ENCODE measurements around the gene NSUN7. TPM values are rescaled to one million over a fixed set of nuclear protein-coding genes. Genes with fewer than 3 reads are reported as not detected.

The NSUN7 gene
- polyA plus RNA-seq, 1 donor (not counting 4 experiments of a cell fraction or from before 2014, with no cell fraction given), result 0.03 TPM

DNA sequence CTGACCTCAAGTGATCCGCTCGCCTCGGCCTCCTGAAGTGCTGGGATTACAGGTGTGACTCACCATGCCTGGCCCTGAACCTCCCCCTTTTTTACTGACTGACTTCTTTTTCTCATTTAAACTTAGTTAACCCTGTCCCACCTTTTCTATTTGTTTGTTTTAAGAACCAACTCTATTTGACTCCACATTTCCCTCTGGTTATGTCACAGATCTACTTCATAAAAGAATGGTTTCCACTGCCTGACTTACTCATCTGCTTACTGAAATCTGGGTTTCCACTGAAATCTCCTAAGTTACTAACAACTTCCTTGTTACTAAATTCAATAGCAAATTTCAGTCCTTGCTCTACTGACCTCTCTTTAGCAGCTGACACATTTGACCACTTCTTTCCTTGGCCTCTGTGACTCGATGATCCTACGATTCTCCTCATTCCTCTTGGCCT, 28.0 kb upstream of the NSUN7 start:
- H3K9me3 ChIP-seq (ENCODE audit: control insufficient read depth, low read depth, low read length), result no peaks in the 10 kb centered on the region
- H2AFZ ChIP-seq (ENCODE audit: control insufficient read depth, low read length), result no peak overlapping the region
- FAIRE-seq (no peak), DNase-seq (ENCODE audit: low read depth, low spot score) (no peak)
- no peaks in the 10 kb centered on the region for H3K9me1 ChIP-seq (ENCODE audit: control insufficient read depth, extremely low read depth, insufficient read depth, low read length)
- H3K27ac ChIP-seq (ENCODE audit: control insufficient read depth, insufficient read depth, low read length), result no peak overlapping the region
- H3K36me3 ChIP-seq (ENCODE audit: control insufficient read depth in 2 of 2, extremely low read depth in 1 of 2, insufficient read depth in 2 of 2, low read length in 2 of 2), result no peaks in the 10 kb centered on the region
- H3K4me3 ChIP-seq (ENCODE audit: control insufficient read depth in 2 of 3, extremely low read depth in 1 of 3, insufficient read depth in 2 of 3, low read depth in 1 of 3, low read length in 3 of 3), result no peak overlapping the region
- H3K4me2 ChIP-seq (ENCODE audit: control insufficient read depth, extremely low read depth, insufficient read depth, low read depth, low read length), result no peak overlapping the region
- no peak for TF ChIP-seq EZH2 (IDR thresholded peaks at IDR 0.05; ENCODE audit: low read length)
- TF ChIP-seq, protein P1, sequence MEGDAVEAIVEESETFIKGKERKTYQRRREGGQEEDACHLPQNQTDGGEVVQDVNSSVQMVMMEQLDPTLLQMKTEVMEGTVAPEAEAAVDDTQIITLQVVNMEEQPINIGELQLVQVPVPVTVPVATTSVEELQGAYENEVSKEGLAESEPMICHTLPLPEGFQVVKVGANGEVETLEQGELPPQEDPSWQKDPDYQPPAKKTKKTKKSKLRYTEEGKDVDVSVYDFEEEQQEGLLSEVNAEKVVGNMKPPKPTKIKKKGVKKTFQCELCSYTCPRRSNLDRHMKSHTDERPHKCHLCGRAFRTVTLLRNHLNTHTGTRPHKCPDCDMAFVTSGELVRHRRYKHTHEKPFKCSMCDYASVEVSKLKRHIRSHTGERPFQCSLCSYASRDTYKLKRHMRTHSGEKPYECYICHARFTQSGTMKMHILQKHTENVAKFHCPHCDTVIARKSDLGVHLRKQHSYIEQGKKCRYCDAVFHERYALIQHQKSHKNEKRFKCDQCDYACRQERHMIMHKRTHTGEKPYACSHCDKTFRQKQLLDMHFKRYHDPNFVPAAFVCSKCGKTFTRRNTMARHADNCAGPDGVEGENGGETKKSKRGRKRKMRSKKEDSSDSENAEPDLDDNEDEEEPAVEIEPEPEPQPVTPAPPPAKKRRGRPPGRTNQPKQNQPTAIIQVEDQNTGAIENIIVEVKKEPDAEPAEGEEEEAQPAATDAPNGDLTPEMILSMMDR (optimal IDR thresholded peaks at IDR 0.05 in 1 of 3, IDR thresholded peaks at IDR 0.05 in 1 of 3, conservative IDR thresholded peaks at IDR 0.05 in 1 of 3; ENCODE audit: extremely low read depth in 1 of 3, insufficient read depth in 2 of 3, low read length in 3 of 3), result no peak
- no peak overlapping the region for H3K9ac ChIP-seq (ENCODE audit: control insufficient read depth, extremely low read depth, insufficient read depth, low read length)
- H3K27me3 ChIP-seq (ENCODE audit: control insufficient read depth, extremely low read depth, insufficient read depth, low read length), result no peaks in the 10 kb centered on the region
- no peaks in the 10 kb centered on the region for H4K20me1 ChIP-seq (ENCODE audit: control insufficient read depth, extremely low read depth, insufficient read depth, low read length)
- H3K4me1 ChIP-seq (ENCODE audit: control insufficient read depth, extremely low read depth, insufficient read depth, low read length), result no peaks in the 10 kb centered on the region
- dilution Hi-C loops (cut with MboI; ENCODE audit: extremely low pct_ligation_motif_present, low sequenced_read_pairs), result no loop called here
- H3K79me2 ChIP-seq (ENCODE audit: control insufficient read depth, insufficient read depth, low read length), result no peaks in the 10 kb centered on the region

DNA sequence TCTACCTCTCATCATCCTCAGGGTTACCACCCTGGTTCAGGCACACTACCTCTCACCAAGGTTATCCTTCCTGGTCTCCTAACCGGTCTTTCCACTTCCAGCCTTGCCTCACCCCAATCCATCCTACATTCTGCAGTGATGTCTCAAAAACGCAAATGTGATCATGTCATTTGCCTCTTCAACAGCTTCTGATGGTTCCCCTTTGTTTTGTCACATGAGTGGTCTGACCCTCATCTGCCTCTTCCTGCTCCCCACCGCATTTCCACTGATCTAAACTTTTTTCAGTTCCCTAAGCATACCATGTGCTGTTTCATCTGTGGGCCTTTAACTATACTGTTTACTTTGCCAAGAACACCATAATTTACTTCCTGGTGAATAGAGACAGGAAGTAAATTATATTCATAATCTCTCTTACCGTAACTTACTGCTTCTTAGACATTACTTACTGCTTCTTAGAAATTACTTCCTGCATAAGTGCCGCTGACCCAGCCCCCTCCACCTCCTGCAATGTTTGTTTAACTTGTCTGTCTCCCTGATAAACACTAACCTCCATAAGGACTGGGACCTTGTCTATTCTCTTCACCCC, 27.1 kb upstream of the NSUN7 start:
- H3K27ac ChIP-seq (ENCODE audit: control insufficient read depth, insufficient read depth, low read length), result no peak overlapping the region
- no peaks in the 10 kb centered on the region for H3K9me1 ChIP-seq (ENCODE audit: control insufficient read depth, extremely low read depth, insufficient read depth, low read length)
- no peak for FAIRE-seq
- peak overlapping the region; percentile 8 for H2AFZ ChIP-seq (ENCODE audit: control insufficient read depth, low read length)
- no peak overlapping the region for H3K4me2 ChIP-seq (ENCODE audit: control insufficient read depth, extremely low read depth, insufficient read depth, low read depth, low read length)
- dilution Hi-C loops (cut with MboI; ENCODE audit: extremely low pct_ligation_motif_present, low sequenced_read_pairs), result no loop called here
- no peaks in the 10 kb centered on the region for H3K27me3 ChIP-seq (ENCODE audit: control insufficient read depth, extremely low read depth, insufficient read depth, low read length)
- no peaks in the 10 kb centered on the region for H3K79me2 ChIP-seq (ENCODE audit: control insufficient read depth, insufficient read depth, low read length)
- no peaks in the 10 kb centered on the region for H3K36me3 ChIP-seq (ENCODE audit: control insufficient read depth in 2 of 2, extremely low read depth in 1 of 2, insufficient read depth in 2 of 2, low read length in 2 of 2)
- H3K9ac ChIP-seq (ENCODE audit: control insufficient read depth, extremely low read depth, insufficient read depth, low read length), result no peak overlapping the region
- no peak for TF ChIP-seq EZH2 (IDR thresholded peaks at IDR 0.05; ENCODE audit: low read length)
- TF ChIP-seq, protein P1 (optimal IDR thresholded peaks at IDR 0.05 in 1 of 3, IDR thresholded peaks at IDR 0.05 in 1 of 3, conservative IDR thresholded peaks at IDR 0.05 in 1 of 3; ENCODE audit: extremely low read depth in 1 of 3, insufficient read depth in 2 of 3, low read length in 3 of 3), result no peak
- H3K9me3 ChIP-seq (ENCODE audit: control insufficient read depth, low read depth, low read length), result no peaks in the 10 kb centered on the region
- H4K20me1 ChIP-seq (ENCODE audit: control insufficient read depth, extremely low read depth, insufficient read depth, low read length), result no peaks in the 10 kb centered on the region
- H3K4me1 ChIP-seq (ENCODE audit: control insufficient read depth, extremely low read depth, insufficient read depth, low read length), result no peaks in the 10 kb centered on the region
- DNase-seq (ENCODE audit: low read depth, low spot score), result no peak
- no peak overlapping the region for H3K4me3 ChIP-seq (ENCODE audit: control insufficient read depth in 2 of 3, extremely low read depth in 1 of 3, insufficient read depth in 2 of 3, low read depth in 1 of 3, low read length in 3 of 3)

Measured in keratinocyte (primary cell).